ENCODE measurements around the gene ADAM33. TPM values are rescaled to one million over a fixed set of nuclear protein-coding genes. Genes with fewer than 3 reads are reported as not detected.

The ADAM33 gene
- total and polyA plus RNA-seq, 2 experiments from 2014 or later, result 2.8 to 6.0 TPM

DNA sequence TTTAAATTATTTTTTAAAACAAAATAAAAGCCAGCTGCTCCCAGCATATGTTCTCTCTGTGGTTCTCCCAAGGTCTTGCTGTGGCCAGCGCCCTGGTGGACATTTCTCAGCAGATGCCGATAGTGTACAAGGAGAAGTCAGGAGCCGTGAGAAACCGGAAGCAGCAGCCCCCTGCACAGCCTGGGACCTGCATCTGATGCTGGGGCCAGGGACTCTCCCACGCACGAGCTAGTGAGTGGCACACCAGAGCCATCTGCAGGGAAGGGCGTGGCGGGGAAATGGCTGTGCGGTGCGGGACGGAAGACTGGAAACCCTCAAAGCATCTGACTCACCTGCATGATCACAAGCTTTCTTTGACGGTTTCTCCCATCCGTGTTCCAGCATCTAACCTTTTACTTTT is 35.2 kb downstream of the ADAM33 start:
- no peak; the same call in 1 of the 3 replicates for ATAC-seq
- no peak overlapping the region for H2AFZ ChIP-seq

DNA sequence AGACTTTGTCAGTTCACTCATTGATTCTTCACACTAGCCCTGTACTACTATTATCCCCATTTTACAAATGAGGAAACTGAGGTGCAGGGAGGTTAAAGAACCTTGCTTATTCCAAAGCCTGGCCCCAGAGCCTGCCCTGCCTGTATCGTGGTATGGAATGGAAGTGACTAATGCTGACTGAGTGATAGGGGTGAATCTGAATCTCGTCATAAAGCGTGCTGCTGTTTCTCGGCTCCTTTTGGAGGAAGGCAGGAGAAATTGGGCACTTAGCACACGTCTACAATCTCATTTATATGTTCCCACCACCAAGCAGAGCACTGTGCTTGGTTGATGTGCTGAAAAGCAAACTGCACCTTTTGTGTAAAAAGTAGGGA is 35.8 kb downstream of the ADAM33 start:
- no peak overlapping the region for H2AFZ ChIP-seq
- H4K20me1 ChIP-seq (replicated peaks; ENCODE audit: insufficient read depth), result no peaks in the 10 kb centered on the region
- Mint-ChIP-seq H3K9me3 (no peaks in the 10 kb centered on the region), H3K27me3 (ENCODE audit: insufficient read depth, low read depth, poor library complexity) (peaks cover 4% of the 10 kb centered on the region), H3K36me3 (ENCODE audit: low read depth) (no peaks in the 10 kb centered on the region; the same call in 2 of the 3 replicates), H3K4me3 (no peak overlapping the region), H3K4me1 (peaks cover 4% of the 10 kb centered on the region; the same call in 2 of the 3 replicates), H3K27ac (no peak overlapping the region)
- H3K27me3 ChIP-seq (ENCODE audit: insufficient read depth), result no peaks in the 10 kb centered on the region
- ATAC-seq, result no peak
- no peak overlapping the region for H3K27ac ChIP-seq (ENCODE audit: low read depth)
- no peak overlapping the region for H3K4me2 ChIP-seq
- no peak for DNase-seq (ENCODE audit: low spot score)
- TF ChIP-seq EZH2 (IDR thresholded peaks at IDR 0.05; ENCODE audit: low read depth, unreplicated experiment) (no peak), STAT1 (IDR thresholded peaks at IDR 0.05; ENCODE audit: unreplicated experiment) (no peak), EZH2phosphoT487 (IDR thresholded peaks at IDR 0.05; ENCODE audit: unreplicated experiment) (no peak)
- no peaks in the 10 kb centered on the region for H3K4me1 ChIP-seq (ENCODE audit: insufficient read depth)
- H3K36me3 ChIP-seq (ENCODE audit: insufficient read depth), result no peaks in the 10 kb centered on the region
- H3F3A ChIP-seq (replicated peaks; ENCODE audit: low read depth), result no peaks in the 10 kb centered on the region
- H3K9me2 ChIP-seq (ENCODE audit: insufficient read depth), result no peaks in the 10 kb centered on the region
- H3K79me2 ChIP-seq (replicated peaks; ENCODE audit: insufficient read depth), result no peaks in the 10 kb centered on the region
- H3K4me3 ChIP-seq, result no peak overlapping the region

More for the DNA sequence above, 35.2 kb downstream of the ADAM33 start:
- no peak overlapping the region for H3K4me3 Mint-ChIP-seq
- H3K36me3 Mint-ChIP-seq (ENCODE audit: low read depth), result no peaks in the 10 kb centered on the region; the same call in 2 of the 3 replicates
- Histone ChIP-seq H3K79me2 (replicated peaks; ENCODE audit: insufficient read depth) (no peaks in the 10 kb centered on the region), H3K27me3 (ENCODE audit: insufficient read depth) (no peaks in the 10 kb centered on the region), H3K9me2 (ENCODE audit: insufficient read depth) (no peaks in the 10 kb centered on the region), H3K4me1 (ENCODE audit: insufficient read depth) (no peaks in the 10 kb centered on the region), H3K27ac (ENCODE audit: low read depth) (no peak overlapping the region), H3F3A (replicated peaks; ENCODE audit: low read depth) (no peaks in the 10 kb centered on the region), H3K4me3 (no peak overlapping the region), H3K4me2 (no peak overlapping the region), H4K20me1 (replicated peaks; ENCODE audit: insufficient read depth) (no peaks in the 10 kb centered on the region), H3K36me3 (ENCODE audit: insufficient read depth) (no peaks in the 10 kb centered on the region)
- no peaks in the 10 kb centered on the region for H3K9me3 Mint-ChIP-seq
- no peak overlapping the region for H3K27ac Mint-ChIP-seq
- peaks cover 4% of the 10 kb centered on the region; the same call in 2 of the 3 replicates for H3K4me1 Mint-ChIP-seq
- H3K27me3 Mint-ChIP-seq (ENCODE audit: insufficient read depth, low read depth, poor library complexity), result peaks cover 3% of the 10 kb centered on the region
- DNase-seq (ENCODE audit: low spot score), result no peak
- TF ChIP-seq NANOG (IDR thresholded peaks at IDR 0.05; ENCODE audit: borderline replicate concordance), result no peak
- TF ChIP-seq, protein P1, sequence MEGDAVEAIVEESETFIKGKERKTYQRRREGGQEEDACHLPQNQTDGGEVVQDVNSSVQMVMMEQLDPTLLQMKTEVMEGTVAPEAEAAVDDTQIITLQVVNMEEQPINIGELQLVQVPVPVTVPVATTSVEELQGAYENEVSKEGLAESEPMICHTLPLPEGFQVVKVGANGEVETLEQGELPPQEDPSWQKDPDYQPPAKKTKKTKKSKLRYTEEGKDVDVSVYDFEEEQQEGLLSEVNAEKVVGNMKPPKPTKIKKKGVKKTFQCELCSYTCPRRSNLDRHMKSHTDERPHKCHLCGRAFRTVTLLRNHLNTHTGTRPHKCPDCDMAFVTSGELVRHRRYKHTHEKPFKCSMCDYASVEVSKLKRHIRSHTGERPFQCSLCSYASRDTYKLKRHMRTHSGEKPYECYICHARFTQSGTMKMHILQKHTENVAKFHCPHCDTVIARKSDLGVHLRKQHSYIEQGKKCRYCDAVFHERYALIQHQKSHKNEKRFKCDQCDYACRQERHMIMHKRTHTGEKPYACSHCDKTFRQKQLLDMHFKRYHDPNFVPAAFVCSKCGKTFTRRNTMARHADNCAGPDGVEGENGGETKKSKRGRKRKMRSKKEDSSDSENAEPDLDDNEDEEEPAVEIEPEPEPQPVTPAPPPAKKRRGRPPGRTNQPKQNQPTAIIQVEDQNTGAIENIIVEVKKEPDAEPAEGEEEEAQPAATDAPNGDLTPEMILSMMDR (conservative IDR thresholded peaks at IDR 0.05; ENCODE audit: low read depth in 2 of 2), result peak in 1 of 2 experiments; percentile 18; a peak in 1 of 4 replicates

DNA sequence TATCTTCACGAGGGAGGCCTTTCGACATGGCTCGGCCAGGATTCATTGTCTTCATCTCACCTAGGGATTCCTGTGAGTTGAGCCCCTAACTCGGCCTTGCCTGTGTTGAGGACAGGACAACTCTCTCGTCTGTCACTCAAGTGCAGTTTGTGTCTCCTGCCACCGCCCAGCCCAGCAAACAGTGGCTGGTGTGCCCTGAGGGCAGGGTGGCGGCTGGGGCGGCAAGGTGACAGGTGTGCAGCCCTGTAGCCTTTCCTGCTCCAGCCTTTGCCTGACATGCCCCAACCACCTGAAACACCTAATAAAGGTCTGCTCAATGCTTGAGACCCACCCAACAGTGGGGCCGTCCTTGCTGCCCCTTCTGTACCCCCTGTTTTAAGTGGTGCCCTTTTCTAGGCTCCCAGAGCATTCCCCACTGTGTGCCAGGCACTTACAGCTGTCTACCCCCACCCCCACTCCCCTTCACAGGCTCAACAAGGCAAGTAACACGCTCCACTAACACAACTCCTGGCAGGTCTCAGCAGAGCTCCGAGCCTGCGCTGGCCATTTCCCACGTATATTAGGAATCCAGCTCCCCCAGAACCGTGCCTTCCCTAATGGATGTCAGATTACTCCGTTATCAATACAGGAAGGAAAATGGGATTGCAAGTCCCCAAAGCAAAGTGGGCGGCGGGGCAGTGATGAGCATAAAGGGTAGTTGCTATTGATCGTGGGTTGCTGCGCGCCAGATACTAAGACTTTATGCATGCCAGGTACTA is 36.3 kb downstream of the ADAM33 start:
- Histone ChIP-seq H4K20me1 (replicated peaks; ENCODE audit: insufficient read depth) (no peaks in the 10 kb centered on the region), H2AFZ (no peak overlapping the region), H3K4me1 (ENCODE audit: insufficient read depth) (no peaks in the 10 kb centered on the region), H3K27me3 (ENCODE audit: insufficient read depth) (no peaks in the 10 kb centered on the region), H3F3A (replicated peaks; ENCODE audit: low read depth) (no peaks in the 10 kb centered on the region), H3K9me2 (ENCODE audit: insufficient read depth) (no peaks in the 10 kb centered on the region), H3K4me2 (no peak overlapping the region), H3K4me3 (no peak overlapping the region), H3K27ac (ENCODE audit: low read depth) (no peak overlapping the region), H3K79me2 (replicated peaks; ENCODE audit: insufficient read depth) (no peaks in the 10 kb centered on the region), H3K36me3 (ENCODE audit: insufficient read depth) (no peaks in the 10 kb centered on the region)
- TF ChIP-seq POLR2AphosphoS5 (IDR thresholded peaks at IDR 0.05; ENCODE audit: low read depth) (no peak), STAT1 (IDR thresholded peaks at IDR 0.05; ENCODE audit: unreplicated experiment) (no peak)
- TF ChIP-seq, protein P2, sequence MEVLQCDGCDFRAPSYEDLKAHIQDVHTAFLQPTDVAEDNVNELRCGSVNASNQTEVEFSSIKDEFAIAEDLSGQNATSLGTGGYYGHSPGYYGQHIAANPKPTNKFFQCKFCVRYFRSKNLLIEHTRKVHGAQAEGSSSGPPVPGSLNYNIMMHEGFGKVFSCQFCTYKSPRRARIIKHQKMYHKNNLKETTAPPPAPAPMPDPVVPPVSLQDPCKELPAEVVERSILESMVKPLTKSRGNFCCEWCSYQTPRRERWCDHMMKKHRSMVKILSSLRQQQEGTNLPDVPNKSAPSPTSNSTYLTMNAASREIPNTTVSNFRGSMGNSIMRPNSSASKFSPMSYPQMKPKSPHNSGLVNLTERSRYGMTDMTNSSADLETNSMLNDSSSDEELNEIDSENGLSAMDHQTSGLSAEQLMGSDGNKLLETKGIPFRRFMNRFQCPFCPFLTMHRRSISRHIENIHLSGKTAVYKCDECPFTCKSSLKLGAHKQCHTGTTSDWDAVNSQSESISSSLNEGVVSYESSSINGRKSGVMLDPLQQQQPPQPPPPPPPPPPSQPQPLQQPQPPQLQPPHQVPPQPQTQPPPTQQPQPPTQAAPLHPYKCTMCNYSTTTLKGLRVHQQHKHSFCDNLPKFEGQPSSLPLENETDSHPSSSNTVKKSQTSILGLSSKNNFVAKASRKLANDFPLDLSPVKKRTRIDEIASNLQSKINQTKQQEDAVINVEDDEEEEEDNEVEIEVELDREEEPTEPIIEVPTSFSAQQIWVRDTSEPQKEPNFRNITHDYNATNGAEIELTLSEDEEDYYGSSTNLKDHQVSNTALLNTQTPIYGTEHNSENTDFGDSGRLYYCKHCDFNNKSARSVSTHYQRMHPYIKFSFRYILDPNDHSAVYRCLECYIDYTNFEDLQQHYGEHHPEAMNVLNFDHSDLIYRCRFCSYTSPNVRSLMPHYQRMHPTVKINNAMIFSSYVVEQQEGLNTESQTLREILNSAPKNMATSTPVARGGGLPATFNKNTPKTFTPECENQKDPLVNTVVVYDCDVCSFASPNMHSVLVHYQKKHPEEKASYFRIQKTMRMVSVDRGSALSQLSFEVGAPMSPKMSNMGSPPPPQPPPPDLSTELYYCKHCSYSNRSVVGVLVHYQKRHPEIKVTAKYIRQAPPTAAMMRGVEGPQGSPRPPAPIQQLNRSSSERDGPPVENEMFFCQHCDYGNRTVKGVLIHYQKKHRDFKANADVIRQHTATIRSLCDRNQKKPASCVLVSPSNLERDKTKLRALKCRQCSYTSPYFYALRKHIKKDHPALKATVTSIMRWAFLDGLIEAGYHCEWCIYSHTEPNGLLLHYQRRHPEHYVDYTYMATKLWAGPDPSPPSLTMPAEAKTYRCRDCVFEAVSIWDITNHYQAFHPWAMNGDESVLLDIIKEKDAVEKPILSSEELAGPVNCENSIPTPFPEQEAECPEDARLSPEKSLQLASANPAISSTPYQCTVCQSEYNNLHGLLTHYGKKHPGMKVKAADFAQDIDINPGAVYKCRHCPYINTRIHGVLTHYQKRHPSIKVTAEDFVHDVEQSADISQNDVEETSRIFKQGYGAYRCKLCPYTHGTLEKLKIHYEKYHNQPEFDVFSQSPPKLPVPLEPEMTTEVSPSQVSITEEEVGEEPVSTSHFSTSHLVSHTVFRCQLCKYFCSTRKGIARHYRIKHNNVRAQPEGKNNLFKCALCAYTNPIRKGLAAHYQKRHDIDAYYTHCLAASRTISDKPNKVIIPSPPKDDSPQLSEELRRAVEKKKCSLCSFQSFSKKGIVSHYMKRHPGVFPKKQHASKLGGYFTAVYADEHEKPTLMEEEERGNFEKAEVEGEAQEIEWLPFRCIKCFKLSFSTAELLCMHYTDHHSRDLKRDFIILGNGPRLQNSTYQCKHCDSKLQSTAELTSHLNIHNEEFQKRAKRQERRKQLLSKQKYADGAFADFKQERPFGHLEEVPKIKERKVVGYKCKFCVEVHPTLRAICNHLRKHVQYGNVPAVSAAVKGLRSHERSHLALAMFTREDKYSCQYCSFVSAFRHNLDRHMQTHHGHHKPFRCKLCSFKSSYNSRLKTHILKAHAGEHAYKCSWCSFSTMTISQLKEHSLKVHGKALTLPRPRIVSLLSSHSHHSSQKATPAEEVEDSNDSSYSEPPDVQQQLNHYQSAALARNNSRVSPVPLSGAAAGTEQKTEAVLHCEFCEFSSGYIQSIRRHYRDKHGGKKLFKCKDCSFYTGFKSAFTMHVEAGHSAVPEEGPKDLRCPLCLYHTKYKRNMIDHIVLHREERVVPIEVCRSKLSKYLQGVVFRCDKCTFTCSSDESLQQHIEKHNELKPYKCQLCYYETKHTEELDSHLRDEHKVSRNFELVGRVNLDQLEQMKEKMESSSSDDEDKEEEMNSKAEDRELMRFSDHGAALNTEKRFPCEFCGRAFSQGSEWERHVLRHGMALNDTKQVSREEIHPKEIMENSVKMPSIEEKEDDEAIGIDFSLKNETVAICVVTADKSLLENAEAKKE (CRISPR knock-in tag; IDR thresholded peaks at IDR 0.05), result no peak
- Mint-ChIP-seq H3K4me3 (no peak overlapping the region), H3K36me3 (ENCODE audit: low read depth) (peaks cover 3% of the 10 kb centered on the region; the same call in 1 of the 3 replicates), H3K27me3 (ENCODE audit: insufficient read depth, low read depth, poor library complexity) (peaks cover 6% of the 10 kb centered on the region), H3K27ac (no peak overlapping the region), H3K9me3 (no peaks in the 10 kb centered on the region), H3K4me1 (peaks cover 4% of the 10 kb centered on the region; the same call in 2 of the 3 replicates)
- DNase-seq (ENCODE audit: low spot score), result no peak
- no peak for ATAC-seq
